ENCODE measurements around the gene GALNT17.
"Not testable (repeated sequence)": the region's sequence is repeated elsewhere in the genome, so short reads cannot be mapped to it uniquely, and the experiment has no call there.

Gene GALNT17

GRCh38 chr7:71708710-71709109 lies 576.8 kb downstream of the GALNT17 start:
- no peak for DNase-seq

GRCh38 chr7:71710442-71710841 lies 578.5 kb downstream of the GALNT17 start:
- no peak for DNase-seq

- DNase-seq = no peak
Observed at GRCh38 chr7:71712653-71713180, 580.8 kb downstream of the GALNT17 start.

- DNase-seq = no peak
Observed at GRCh38 chr7:71716690-71717089, 584.7 kb downstream of the GALNT17 start.

GRCh38 chr7:71718563-71718962 lies 586.6 kb downstream of the GALNT17 start:
- DNase-seq = no peak

- no peak for DNase-seq
Observed at GRCh38 chr7:71721742-71722141, 589.8 kb downstream of the GALNT17 start.

- no peak for DNase-seq
Observed at GRCh38 chr7:71723859-71724258, 591.9 kb downstream of the GALNT17 start.

GRCh38 chr7:71727347-71727746 lies 595.4 kb downstream of the GALNT17 start:
- no peak for DNase-seq

GRCh38 chr7:71731740-71732139 lies 599.8 kb downstream of the GALNT17 start:
- no peak for DNase-seq

- peak; percentile 31 for DNase-seq
Observed at GRCh38 chr7:71733107-71733870, 601.3 kb downstream of the GALNT17 start.

GRCh38 chr7:71735961-71736556 lies 604.1 kb downstream of the GALNT17 start:
- DNase-seq = peak; percentile 9

GRCh38 chr7:71737931-71738540 lies 606.1 kb downstream of the GALNT17 start:
- not testable (repeated sequence) for DNase-seq

- DNase-seq = no peak
Observed at GRCh38 chr7:71739520-71740173, 607.7 kb downstream of the GALNT17 start.

GRCh38 chr7:71740174-71740560 lies 608.2 kb downstream of the GALNT17 start:
- no peak for DNase-seq

GRCh38 chr7:71746006-71746405 lies 614.1 kb downstream of the GALNT17 start:
- DNase-seq = no peak

GRCh38 chr7:71750290-71750689 lies 618.3 kb downstream of the GALNT17 start:
- no peak for DNase-seq

GRCh38 chr7:71752171-71752935 lies 620.4 kb downstream of the GALNT17 start:
- no peak for DNase-seq

- DNase-seq = no peak
Observed at GRCh38 chr7:71753236-71753635, 621.3 kb downstream of the GALNT17 start.

- no peak for DNase-seq
Observed at GRCh38 chr7:71753956-71754664, 622.2 kb downstream of the GALNT17 start.

- no peak for DNase-seq
Observed at GRCh38 chr7:71754828-71755227, 622.9 kb downstream of the GALNT17 start.

GRCh38 chr7:71761336-71761735 lies 629.4 kb downstream of the GALNT17 start:
- no peak for DNase-seq

Data from CD4-positive, alpha-beta T cell treated with Interferon gamma for 1 hour (primary cell).